Measurements from ENCODE around the gene SEC11A.

SEC11A gene

DNA sequence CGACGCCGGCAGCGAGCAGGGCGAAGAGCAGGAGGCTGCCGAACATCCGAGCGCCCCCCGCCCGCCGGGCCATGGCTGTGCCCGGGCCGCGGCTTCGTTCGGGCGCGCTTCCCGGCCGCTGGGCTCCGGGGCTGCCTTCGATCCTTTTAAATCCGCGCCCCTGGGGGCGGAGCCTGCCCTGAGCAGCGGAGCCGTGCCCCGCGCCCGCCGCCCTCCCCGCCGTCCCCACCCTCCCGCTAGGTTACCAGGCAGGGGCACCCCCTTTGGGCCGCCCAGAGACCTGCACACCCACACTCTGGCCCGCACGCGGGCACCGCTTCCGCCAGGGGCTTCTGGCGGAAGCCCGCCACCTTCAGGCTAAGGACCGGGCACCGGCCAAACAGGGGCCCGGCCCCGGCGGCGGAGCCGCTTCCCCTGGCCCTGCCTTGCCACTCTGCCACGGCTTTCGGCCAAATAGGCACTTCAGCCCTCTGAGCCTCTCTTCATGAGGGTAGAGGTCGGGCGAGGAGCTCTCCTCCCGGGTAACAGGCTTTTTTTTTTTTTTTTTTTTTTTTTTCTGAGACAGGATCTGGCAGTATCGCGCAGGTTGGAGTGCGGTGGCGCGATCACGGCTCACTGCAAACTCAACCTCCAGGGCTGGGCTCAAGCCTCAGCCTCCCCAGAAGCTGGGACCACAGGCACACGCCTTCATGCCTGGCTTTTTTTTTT lies 57.7 kb downstream of the SEC11A start, which contains the start of gene NMB:
TSS of gene NMB (minus strand) at position 120 of the 708 bp plus-strand sequence. CDS start at position 73, 47 bp downstream.
- POLR2A ChIA-PET = interaction anchor here (0.6 to 0.7 kb wide), 2 partner anchors 48 to 84 kb away, joined by 5 to 9 read pairs; no protein-coding TSS in a partner anchor
- CTCF ChIA-PET = interaction anchor here (0.6 to 2.1 kb wide), 12 partner anchors 8 to 59 kb away, joined by 3 to 6 read pairs (median 4); partner anchors contain the start of genes SEC11A and ZSCAN2

GRCh38 chr15:84657748-84658079 lies 58.2 kb downstream of the SEC11A start:
- ChIA-PET CTCF (interaction anchor here (0.9 to 2.1 kb wide), 4 partner anchors 9 to 58 kb away, joined by 3 to 5 read pairs (median 4); partner anchors contain the start of genes SEC11A and ZSCAN2), POLR2A (no interaction called here)
- TF ChIP-seq, protein P1, sequence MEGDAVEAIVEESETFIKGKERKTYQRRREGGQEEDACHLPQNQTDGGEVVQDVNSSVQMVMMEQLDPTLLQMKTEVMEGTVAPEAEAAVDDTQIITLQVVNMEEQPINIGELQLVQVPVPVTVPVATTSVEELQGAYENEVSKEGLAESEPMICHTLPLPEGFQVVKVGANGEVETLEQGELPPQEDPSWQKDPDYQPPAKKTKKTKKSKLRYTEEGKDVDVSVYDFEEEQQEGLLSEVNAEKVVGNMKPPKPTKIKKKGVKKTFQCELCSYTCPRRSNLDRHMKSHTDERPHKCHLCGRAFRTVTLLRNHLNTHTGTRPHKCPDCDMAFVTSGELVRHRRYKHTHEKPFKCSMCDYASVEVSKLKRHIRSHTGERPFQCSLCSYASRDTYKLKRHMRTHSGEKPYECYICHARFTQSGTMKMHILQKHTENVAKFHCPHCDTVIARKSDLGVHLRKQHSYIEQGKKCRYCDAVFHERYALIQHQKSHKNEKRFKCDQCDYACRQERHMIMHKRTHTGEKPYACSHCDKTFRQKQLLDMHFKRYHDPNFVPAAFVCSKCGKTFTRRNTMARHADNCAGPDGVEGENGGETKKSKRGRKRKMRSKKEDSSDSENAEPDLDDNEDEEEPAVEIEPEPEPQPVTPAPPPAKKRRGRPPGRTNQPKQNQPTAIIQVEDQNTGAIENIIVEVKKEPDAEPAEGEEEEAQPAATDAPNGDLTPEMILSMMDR (IDR thresholded peaks at IDR 0.05; ENCODE audit: control extremely low read depth, extremely low read depth, low read depth, missing control alignments) = no peak

More for the DNA sequence above, 57.7 kb downstream of the SEC11A start, which contains the start of gene NMB:
- peak; percentile 85 for DNase-seq (ENCODE audit: extremely low spot score)
- TF ChIP-seq, protein P1 (IDR thresholded peaks at IDR 0.05; ENCODE audit: control extremely low read depth, extremely low read depth, low read depth, missing control alignments) = peak; percentile 45

GRCh38 chr15:84656972-84657371 lies 59.0 kb downstream of the SEC11A start:
- DNase-seq (ENCODE audit: extremely low spot score) = no peak
- TF ChIP-seq, protein P1 (IDR thresholded peaks at IDR 0.05; ENCODE audit: control extremely low read depth, extremely low read depth, low read depth, missing control alignments) = no peak
- ChIA-PET CTCF (interaction anchor here (1.1 to 2.7 kb wide), 5 partner anchors 21 to 387 kb away, joined by 3 to 6 read pairs (median 4); partner anchors contain the start of genes SEC11A and ZSCAN2), POLR2A (interaction anchor here (0.5 kb wide), 1 partner anchor 12 kb away, joined by 5 read pairs; no protein-coding TSS in a partner anchor)

More at GRCh38 chr15:84657748-84658079, 58.2 kb downstream of the SEC11A start:
- no peak for DNase-seq (ENCODE audit: extremely low spot score)

DNA sequence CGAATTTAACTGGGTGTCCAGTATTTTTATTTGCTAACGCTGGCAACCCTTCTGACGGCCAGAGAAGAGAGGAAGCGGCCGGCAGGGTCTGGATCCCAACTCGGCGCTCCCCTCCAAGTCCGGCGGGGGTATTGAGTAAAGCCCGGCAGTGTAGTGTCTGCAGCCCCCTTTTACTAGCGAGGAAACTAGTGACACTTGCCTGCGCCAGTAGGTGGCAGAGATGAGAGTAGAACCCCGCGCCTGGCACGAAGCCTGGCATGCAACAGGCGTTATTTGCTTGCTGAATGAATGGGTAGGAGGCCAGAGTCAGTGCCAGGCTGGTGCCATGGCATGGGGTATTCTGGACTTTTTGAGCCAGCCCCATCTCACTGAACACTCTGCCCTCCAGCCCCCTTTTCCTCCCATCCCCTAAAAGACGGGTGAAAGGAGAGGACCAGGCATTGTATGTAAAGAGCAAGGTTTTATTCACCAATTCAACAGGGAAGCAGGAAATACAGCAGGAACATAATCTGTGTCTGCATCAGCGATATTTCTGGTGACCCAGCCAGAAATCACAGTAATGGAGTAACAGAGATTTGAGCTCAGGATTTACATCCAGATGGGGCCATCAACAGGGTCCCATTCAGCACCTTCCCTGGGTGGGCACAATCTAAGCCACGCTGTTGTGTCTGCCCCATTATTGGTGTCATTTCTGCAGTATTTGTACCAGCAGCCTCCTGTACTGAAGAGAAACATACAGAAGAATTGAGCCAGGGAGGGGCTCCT lies 61.1 kb downstream of the SEC11A start:
- peak; percentile 67 for DNase-seq (ENCODE audit: extremely low spot score)
- ChIA-PET POLR2A (interaction anchor here (0.9 kb wide), 1 partner anchor 61 kb away, joined by 3 read pairs; the partner anchor contains the start of gene SEC11A), CTCF (interaction anchor here (0.7 to 4.3 kb wide), 21 partner anchors 8 to 274 kb away, joined by 3 to 14 read pairs (median 5); partner anchors contain the start of gene SEC11A)
- TF ChIP-seq, protein P1 (IDR thresholded peaks at IDR 0.05; ENCODE audit: control extremely low read depth, extremely low read depth, low read depth, missing control alignments) = peak; percentile 68

- TF ChIP-seq, protein P1 (IDR thresholded peaks at IDR 0.05; ENCODE audit: control extremely low read depth, extremely low read depth, low read depth, missing control alignments) = no peak
- ChIA-PET POLR2A (interaction anchor here (0.6 to 0.9 kb wide), 2 partner anchors 62 to 732 kb away, joined by 3 read pairs; partner anchors contain the start of gene SEC11A), CTCF (interaction anchor here (0.8 to 4.3 kb wide), 20 partner anchors 9 to 274 kb away, joined by 3 to 14 read pairs (median 4); partner anchors contain the start of gene SEC11A)
- DNase-seq (ENCODE audit: extremely low spot score) = peak; percentile 96
Observed at GRCh38 chr15:84653910-84654688, 61.8 kb downstream of the SEC11A start, which contains the start of gene WDR73. TSS of gene WDR73 (minus strand) at chr15:84654283. CDS start at chr15:84654274, 9 bp downstream.

All from GM10248 (cell line).